HG03108 (cell line): ENCODE results near the gene OR2AG2.
A peak's percentile ranks its signal among the peaks of the same experiment; 100 is the strongest.

Source experiments
- ATAC-seq: cut with Tn5 transposase; IDR thresholded peaks from one replicate; pipeline ENCODE4 v1.9.1; 2021; ENCODE audit warnings: moderate library complexity; ENCODE audit not compliant: unreplicated experiment

The OR2AG2 gene

GRCh38 chr11:6742260-6742659 is 29.5 kb downstream of the OR2AG2 start:
- ATAC-seq, result no peak

DNA sequence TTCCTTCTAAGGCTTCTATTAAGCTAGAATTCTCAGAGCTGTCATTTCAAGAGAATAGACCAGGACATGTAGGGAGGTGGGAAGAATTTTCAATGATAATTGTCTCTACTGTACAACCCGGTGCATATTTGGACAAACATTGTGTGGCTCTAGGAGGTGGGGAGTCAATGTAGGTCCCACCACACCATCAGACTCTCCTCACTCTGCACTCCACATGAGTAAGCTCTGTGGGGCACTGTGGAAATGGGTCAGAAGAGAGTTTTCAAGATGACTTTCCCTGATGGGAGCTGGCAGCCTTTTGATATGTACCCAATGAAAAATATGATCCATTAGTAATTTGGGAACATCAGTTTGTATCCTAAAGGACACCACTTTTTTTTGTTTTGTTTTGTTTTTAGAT is 33.2 kb downstream of the OR2AG2 start:
- no peak for ATAC-seq

DNA sequence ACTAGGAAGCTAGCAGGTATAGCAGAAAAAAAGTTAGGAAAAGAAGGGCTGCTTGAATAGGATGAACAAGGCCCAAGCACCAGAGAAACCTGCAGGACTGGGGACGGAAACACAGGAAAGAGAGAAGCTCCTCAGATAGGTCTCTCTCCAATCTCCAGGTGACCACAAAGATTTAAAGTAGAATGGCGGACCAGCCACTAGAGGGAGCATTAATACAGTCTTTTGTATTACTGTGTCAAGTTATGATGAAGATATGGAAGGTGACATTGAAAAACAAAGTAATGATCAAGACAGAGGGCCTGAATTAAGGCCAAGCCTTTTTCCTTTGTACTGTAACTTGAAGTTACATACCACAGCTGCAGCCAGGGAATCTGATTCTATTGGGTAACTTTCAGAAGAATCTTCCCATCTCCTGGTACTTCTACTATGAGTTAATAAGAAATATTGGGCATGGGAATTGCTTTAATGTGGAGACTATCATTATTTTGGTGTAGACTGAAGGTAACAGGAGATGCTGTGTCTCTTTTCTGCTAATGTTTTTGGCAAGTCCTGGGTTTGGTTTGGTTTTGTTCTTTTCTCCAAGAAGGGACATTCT is 33.8 kb downstream of the OR2AG2 start:
- ATAC-seq, result peak; percentile 60

DNA sequence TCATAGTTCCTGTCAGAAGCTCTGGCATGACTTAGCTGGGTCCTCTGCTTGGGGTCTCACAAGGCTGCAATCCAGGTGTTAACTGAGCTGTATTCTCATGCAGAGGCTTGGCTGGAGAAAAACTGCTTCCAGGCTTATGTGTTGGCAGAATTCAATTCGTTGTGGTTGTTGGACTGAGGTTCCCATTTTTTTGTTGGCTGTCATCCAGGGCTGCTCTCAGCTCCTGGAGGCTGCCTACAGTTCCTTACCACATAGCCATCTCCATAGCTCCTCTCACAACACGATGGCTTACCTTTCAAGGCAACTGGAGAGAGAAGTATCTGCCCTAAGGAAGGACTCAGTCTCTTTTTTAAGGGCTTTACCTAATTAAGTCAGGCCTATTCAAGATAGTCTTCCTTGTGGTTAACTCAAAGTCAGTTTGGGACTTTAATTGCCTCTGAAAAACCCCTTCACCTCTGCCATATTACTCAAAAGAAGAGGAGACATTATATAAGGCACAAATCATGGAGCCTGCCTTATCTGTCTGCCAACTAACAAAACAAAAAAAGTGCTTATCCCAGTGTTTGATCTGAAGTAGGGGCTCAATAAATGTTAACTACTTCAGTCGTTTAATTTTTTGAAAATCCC is 35.2 kb downstream of the OR2AG2 start:
- ATAC-seq, result no peak

GRCh38 chr11:6735306-6735705 is 36.5 kb downstream of the OR2AG2 start:
- no peak for ATAC-seq

DNA sequence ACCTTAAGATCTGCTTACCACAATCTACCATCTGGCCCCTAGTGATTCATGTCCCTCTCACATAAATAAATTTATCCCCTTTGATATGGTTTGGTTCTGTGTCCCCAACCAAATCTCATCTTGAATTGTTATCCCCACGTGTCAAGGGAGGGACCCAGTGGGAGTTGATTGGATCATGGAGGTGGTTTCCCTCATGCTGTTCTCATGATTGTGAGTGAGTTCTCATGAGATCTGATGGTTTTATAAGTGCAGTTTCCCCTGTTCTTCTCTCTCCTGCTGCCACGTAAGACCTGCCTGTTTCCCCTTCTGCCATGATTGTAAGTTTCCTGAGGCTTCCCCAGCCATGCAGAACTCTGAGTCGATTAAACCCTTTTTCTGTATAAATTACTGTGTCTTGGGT is 37.2 kb downstream of the OR2AG2 start:
- no peak for ATAC-seq

GRCh38 chr11:6733326-6734275 is 38.2 kb downstream of the OR2AG2 start:
- no peak for ATAC-seq

DNA sequence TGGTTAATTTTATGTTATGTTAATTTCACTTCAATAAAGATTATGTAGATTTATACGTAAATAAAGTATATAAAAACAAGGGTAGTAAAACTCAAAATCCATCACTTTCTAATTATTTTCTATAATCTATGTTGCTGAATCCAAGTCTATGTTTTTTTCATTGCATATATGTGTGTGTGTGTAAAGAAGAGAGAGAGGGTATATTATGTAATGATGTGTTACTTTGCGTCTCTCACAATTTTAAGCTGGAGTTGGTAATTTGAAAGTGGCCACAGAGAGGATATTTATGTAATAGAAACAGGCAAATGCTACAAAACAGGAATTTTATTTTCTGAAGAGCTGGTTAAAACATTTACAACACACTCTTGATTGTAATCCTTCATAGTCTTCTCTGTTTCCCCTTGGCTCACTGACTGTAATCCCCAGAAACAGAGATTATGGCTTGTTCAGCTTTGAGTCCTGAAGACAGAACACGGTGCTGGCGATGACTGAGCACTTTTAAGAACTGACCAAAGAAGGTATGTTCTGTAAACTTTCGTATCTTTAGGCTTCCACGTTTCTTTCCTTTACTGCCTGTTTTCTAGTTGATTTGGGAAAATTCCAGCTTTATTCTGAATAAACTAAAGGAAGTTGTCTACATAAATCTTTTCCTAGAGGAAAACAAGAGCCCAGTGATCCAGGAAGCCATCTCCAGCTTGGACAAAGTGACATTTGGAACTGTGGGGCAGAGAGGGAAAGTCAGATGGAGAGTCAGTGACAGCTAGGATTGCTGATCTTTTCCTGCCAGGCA is 43.6 kb downstream of the OR2AG2 start:
- no peak for ATAC-seq

DNA sequence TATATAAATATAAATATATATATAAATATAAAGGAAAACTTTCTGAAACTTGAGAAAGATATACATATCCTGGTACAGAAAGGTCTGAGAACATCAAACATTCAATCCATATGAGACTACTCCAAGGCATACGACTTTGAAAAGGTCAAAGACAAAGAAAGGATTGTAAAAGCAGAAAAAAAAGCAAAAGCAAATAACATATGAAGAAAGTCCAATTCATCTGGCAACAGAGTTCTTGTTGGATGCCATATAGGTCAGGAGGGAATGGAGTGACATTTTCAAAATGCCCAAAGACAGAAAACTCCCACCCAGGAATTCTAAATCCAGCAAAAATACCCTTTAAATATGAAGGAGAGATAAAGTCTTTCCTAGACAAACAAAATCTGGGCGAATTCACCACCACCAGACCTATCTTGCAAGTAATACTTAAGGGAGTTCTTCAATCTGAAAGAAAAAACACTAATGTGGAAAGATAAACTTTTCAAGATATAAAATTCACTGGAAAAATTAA is 46.3 kb downstream of the OR2AG2 start:
- ATAC-seq, result no peak

GRCh38 chr11:6724013-6724412 is 47.8 kb downstream of the OR2AG2 start:
- ATAC-seq, result no peak

- ATAC-seq, result no peak
Measured at GRCh38 chr11:6721343-6721742, 50.4 kb downstream of the OR2AG2 start.

GRCh38 chr11:6719576-6719975 is 52.2 kb downstream of the OR2AG2 start:
- no peak for ATAC-seq

DNA sequence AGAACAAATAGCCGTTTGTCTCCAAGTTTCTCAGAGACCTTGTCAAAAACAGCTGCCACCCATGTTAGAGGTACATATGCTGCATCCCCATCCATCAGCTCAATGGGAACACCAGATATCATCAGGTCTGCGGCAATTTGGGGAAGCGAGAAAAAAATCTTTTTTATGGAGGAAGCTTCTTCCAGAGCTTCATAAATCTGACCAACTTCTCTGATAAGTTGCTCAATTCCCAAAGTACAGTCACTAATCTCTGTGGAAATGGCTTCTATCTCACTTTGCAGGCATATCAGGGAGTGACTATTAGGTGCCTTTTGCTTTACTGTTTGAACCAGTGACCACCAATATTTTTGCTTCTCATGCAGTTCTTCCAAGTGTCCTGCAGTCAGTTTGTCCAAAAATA is 54.4 kb downstream of the OR2AG2 start:
- ATAC-seq, result no peak
